DOHH2 (cell line): Measurements from ENCODE around the gene RAMACL.

Experiments used
- H3F3A ChIP-seq: fragments of 200-600 bp; sonication (generic), shearing (Covaris generic); 2 replicates; pipeline ENCODE4 v1.6.0; 2016; ENCODE audit warnings: antibody characterized with exemption, mild to moderate bottlenecking; ENCODE audit not compliant: control insufficient read depth, insufficient read depth
- H3K27ac ChIP-seq: fragments of 200-600 bp; sonication (generic); 2 replicates; pipeline ENCODE4 v1.5.1; 2014; ENCODE audit warnings: low read depth, mild to moderate bottlenecking, low read length, moderate library complexity
- H3K27me3 ChIP-seq: fragments of 200-600 bp; sonication (generic); 2 replicates; pipeline ENCODE4 v1.6.1; 2014; ENCODE audit warnings: mild to moderate bottlenecking, low read length, mixed read lengths; ENCODE audit not compliant: control insufficient read depth
- H3K36me3 ChIP-seq: fragments of 200-600 bp; sonication (generic); 2 replicates; pipeline ENCODE4 v1.6.1; 2014; ENCODE audit warnings: mild to moderate bottlenecking, low read length, moderate library complexity, mixed read lengths; ENCODE audit not compliant: control insufficient read depth
- H3K4me1 ChIP-seq: fragments of 200-600 bp; sonication (generic); 2 replicates; pipeline ENCODE4 v1.6.1; 2014; ENCODE audit warnings: mild to moderate bottlenecking, low read length, mixed read lengths; ENCODE audit not compliant: control insufficient read depth
- H3K4me2 ChIP-seq: fragments of 200-600 bp; sonication (generic); 2 replicates; pipeline ENCODE4 v1.6.0; 2014; ENCODE audit warnings: mild to moderate bottlenecking, low read length, moderate library complexity
- H3K4me3 ChIP-seq: fragments of 200-600 bp; sonication (generic); 2 replicates; pipeline ENCODE4 v1.5.1; 2014; ENCODE audit warnings: mild to moderate bottlenecking, low read length, mixed read lengths
- H3K79me2 ChIP-seq: fragments of 200-600 bp; sonication (generic); 2 replicates; pipeline ENCODE4 v1.6.1; 2014; ENCODE audit warnings: mild to moderate bottlenecking, low read length, mixed read lengths; ENCODE audit not compliant: control insufficient read depth
- H3K9me2 ChIP-seq: fragments of 200-600 bp; sonication (generic); replicated peaks from 2 replicates; pipeline ENCODE4 v1.6.1; 2014; ENCODE audit warnings: mild to moderate bottlenecking, low read length, mixed read lengths; ENCODE audit not compliant: control insufficient read depth
- H3K9me3 ChIP-seq: fragments of 200-600 bp; sonication (generic); 2 replicates; pipeline ENCODE4 v1.6.1; 2014; ENCODE audit warnings: antibody characterized with exemption, low read length, mixed read lengths; ENCODE audit not compliant: control insufficient read depth, insufficient read depth
- H4K20me1 ChIP-seq: fragments of 200-600 bp; sonication (generic); 2 replicates; pipeline ENCODE4 v1.6.0; 2014; ENCODE audit warnings: low read depth, mild to moderate bottlenecking, antibody characterized with exemption, low read length, moderate library complexity; ENCODE audit not compliant: control insufficient read depth, insufficient read depth
- EZH2phosphoT487 ChIP-seq: fragments of 200-600 bp; sonication (generic); IDR thresholded peaks from 2 replicates; pipeline ENCODE4 v1.6.1; 2017; ENCODE audit warnings: borderline replicate concordance, mild to moderate bottlenecking, antibody characterized with exemption, low read length, moderate library complexity, mixed read lengths
- TF ChIP-seq, protein P1 (sequence below): fragments of 200-600 bp; sonication (generic); IDR thresholded peaks from one replicate; pipeline ENCODE4 v1.5.1; 2014; ENCODE audit warnings: antibody characterized with exemption, mild to moderate bottlenecking, low read depth, low read length; ENCODE audit not compliant: poor library complexity, severe bottlenecking

Gene RAMACL

DNA sequence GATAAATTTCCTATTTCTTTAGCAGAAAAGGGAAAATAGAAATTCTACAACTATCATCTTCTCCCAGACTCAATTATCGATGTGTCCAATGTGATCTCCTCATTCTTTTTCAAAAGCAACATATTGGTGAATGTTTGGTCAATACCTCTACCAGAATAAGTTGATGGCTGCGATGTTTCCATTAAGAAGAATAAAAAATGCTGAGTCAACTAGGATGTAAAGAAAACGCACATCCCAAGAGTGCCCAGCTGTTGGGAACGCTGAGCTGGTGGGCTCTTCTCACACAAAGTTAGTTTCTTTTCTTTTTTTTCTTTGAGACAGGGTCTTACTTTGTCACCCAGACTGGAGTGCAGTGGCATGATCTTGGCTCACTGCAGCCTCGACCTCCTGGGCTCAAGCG lies 39.8 kb downstream of the RAMACL start:
- Histone ChIP-seq H3K9me2 (no peaks in the 10 kb centered on the region), H3K79me2 (no peaks in the 10 kb centered on the region), H4K20me1 (no peaks in the 10 kb centered on the region), H3K4me2 (no peak overlapping the region), H3K4me1 (no peaks in the 10 kb centered on the region), H3K9me3 (no peaks in the 10 kb centered on the region), H3K27me3 (peaks cover 7% of the 10 kb centered on the region; the same call in 1 of the 2 replicates), H3K4me3 (no peak overlapping the region), H3F3A (no peaks in the 10 kb centered on the region), H3K27ac (no peak overlapping the region), H3K36me3 (no peaks in the 10 kb centered on the region)
- no peak for TF ChIP-seq EZH2phosphoT487
- TF ChIP-seq, protein P1, sequence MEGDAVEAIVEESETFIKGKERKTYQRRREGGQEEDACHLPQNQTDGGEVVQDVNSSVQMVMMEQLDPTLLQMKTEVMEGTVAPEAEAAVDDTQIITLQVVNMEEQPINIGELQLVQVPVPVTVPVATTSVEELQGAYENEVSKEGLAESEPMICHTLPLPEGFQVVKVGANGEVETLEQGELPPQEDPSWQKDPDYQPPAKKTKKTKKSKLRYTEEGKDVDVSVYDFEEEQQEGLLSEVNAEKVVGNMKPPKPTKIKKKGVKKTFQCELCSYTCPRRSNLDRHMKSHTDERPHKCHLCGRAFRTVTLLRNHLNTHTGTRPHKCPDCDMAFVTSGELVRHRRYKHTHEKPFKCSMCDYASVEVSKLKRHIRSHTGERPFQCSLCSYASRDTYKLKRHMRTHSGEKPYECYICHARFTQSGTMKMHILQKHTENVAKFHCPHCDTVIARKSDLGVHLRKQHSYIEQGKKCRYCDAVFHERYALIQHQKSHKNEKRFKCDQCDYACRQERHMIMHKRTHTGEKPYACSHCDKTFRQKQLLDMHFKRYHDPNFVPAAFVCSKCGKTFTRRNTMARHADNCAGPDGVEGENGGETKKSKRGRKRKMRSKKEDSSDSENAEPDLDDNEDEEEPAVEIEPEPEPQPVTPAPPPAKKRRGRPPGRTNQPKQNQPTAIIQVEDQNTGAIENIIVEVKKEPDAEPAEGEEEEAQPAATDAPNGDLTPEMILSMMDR: no peak

DNA sequence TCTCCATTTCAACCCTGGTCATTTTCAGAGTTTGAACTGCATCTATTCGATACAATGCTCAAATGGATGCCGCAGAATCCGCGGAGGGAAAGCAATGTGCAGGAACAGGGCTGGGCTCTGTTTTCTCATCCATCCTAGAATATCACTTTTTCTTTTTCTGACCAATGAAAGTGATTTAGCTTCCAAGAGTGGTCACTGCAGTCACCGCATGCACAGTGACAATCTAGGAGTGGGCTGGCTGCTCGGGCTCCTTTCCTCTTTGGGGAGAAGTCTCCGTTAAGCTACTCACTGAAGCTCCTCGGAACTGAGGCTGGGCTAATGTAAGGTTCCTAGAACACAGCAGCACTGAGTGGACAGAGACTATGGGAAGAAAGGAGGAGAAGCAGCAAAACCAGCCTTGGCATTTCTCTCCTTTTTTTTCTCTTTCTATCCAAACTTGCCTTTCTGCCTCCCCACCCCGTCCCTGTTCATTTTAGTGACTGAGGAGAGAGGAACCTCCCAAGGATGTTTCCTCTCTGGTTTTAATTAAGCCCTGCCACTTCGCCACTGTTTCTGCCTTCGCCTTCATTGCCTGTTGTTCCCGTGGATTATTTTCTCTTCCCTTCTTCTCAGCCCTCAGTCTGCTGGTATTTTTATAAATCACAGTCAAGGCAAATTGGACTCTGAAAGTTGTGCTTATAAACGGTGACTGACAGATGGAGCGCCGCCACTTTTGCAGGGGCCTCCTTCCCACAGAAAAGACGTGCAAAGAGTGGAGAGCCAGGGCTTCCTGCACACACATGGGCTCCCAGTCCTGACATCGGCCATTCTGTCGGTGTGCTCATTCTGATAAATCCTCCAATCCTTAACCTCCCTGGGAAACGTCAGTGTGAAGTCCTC lies 41.1 kb downstream of the RAMACL start:
- Histone ChIP-seq H3K79me2 (no peaks in the 10 kb centered on the region), H3K27ac (no peak overlapping the region), H3F3A (no peaks in the 10 kb centered on the region), H3K9me3 (no peaks in the 10 kb centered on the region), H3K27me3 (peaks cover 7% of the 10 kb centered on the region; the same call in 1 of the 2 replicates), H3K4me1 (peaks cover 6% of the 10 kb centered on the region; the same call in 1 of the 2 replicates), H3K4me3 (no peak overlapping the region), H3K9me2 (no peaks in the 10 kb centered on the region), H3K4me2 (no peak overlapping the region), H4K20me1 (no peaks in the 10 kb centered on the region), H3K36me3 (no peaks in the 10 kb centered on the region)
- TF ChIP-seq, protein P1: no peak
- TF ChIP-seq EZH2phosphoT487: no peak

DNA sequence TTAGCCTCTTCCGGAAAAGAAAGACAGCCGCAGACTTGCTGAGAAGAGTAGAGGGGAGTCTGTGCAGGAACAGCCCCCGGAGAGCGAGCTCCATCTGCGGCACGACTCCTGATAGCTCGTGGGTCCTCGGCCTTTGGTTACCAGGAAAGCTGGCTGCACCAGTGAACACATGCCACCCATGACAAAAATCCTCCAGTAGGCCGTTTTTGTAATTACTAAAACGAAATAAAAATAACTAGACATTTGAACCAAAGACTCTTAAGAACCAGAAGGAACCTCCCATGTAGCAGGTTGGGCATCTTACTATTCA lies 42.2 kb downstream of the RAMACL start:
- no peak for TF ChIP-seq EZH2phosphoT487
- TF ChIP-seq, protein P1: no peak
- Histone ChIP-seq H3K36me3 (no peaks in the 10 kb centered on the region), H3K79me2 (no peaks in the 10 kb centered on the region), H4K20me1 (no peaks in the 10 kb centered on the region), H3K27me3 (peaks cover 5% of the 10 kb centered on the region; the same call in 1 of the 2 replicates), H3K9me2 (no peaks in the 10 kb centered on the region), H3K4me1 (peaks cover 9% of the 10 kb centered on the region), H3K4me3 (no peak overlapping the region), H3K9me3 (no peaks in the 10 kb centered on the region), H3K27ac (no peak overlapping the region), H3K4me2 (no peak overlapping the region), H3F3A (no peaks in the 10 kb centered on the region)
